ENCODE results near the gene KRT75.

The KRT75 gene

GRCh38 chr12:52439420-52439819, 5.2 kb upstream of the KRT75 start:
- DNase-seq, result no peak

GRCh38 chr12:52438305-52439301, 4.4 kb upstream of the KRT75 start:
- DNase-seq, result no peak

GRCh38 chr12:52437508-52437907, 3.3 kb upstream of the KRT75 start:
- DNase-seq, result no peak

- DNase-seq, result no peak
Observed at GRCh38 chr12:52436828-52437474, 2.8 kb upstream of the KRT75 start.

GRCh38 chr12:52436000-52436827, 2.0 kb upstream of the KRT75 start:
- no peak for DNase-seq

- DNase-seq, result no peak
Observed at GRCh38 chr12:52435659-52435999, 1.5 kb upstream of the KRT75 start.

GRCh38 chr12:52434760-52435530, 774 bp upstream of the KRT75 start:
- no peak for DNase-seq

- no peak for DNase-seq
Observed at GRCh38 chr12:52433501-52434080, 580 bp downstream of the KRT75 start.

GRCh38 chr12:52432559-52433207, 1.5 kb downstream of the KRT75 start:
- no peak for DNase-seq

GRCh38 chr12:52428121-52428520, 6.0 kb downstream of the KRT75 start:
- no peak for DNase-seq

- no peak for DNase-seq
Observed at GRCh38 chr12:52427083-52427482, 7.1 kb downstream of the KRT75 start.

GRCh38 chr12:52426034-52426433, 8.1 kb downstream of the KRT75 start:
- no peak for DNase-seq

- no peak for DNase-seq
Observed at GRCh38 chr12:52425466-52425865, 8.7 kb downstream of the KRT75 start.

- DNase-seq, result no peak
Observed at GRCh38 chr12:52423661-52424500, 10.3 kb downstream of the KRT75 start.

- no peak for DNase-seq
Observed at GRCh38 chr12:52423035-52423434, 11.1 kb downstream of the KRT75 start.

GRCh38 chr12:52419656-52420055, 14.5 kb downstream of the KRT75 start:
- no peak for DNase-seq

GRCh38 chr12:52418576-52419110, 15.5 kb downstream of the KRT75 start:
- DNase-seq, result no peak

- DNase-seq, result no peak
Observed at GRCh38 chr12:52417740-52418139, 16.4 kb downstream of the KRT75 start.

GRCh38 chr12:52416795-52417194, 17.4 kb downstream of the KRT75 start:
- no peak for DNase-seq
